IgD-negative memory B cell (primary cell): ENCODE data around the gene HSF5. TPM values are rescaled to one million over a fixed set of nuclear protein-coding genes. Genes with fewer than 3 reads are reported as not detected.
"Not testable (repeated sequence)": the region's sequence is repeated elsewhere in the genome, so short reads cannot be mapped to it uniquely, and the experiment has no call there.

Experiments used
- H3K27ac Mint-ChIP-seq, 3 donors: one replicate each; pipeline ENCODE4 v1.8.0; 2020 to 2022; ENCODE audit warnings: mild to moderate bottlenecking in 3 of 3, mixed read lengths in 3 of 3, moderate library complexity in 1 of 3
- H3K27me3 Mint-ChIP-seq: one replicate; pipeline ENCODE4 v1.8.0; 2021; ENCODE audit warnings: mixed read lengths
- H3K36me3 Mint-ChIP-seq: one replicate; pipeline ENCODE4 v1.8.0; 2020; ENCODE audit warnings: mild to moderate bottlenecking, mixed read lengths
- H3K4me1 Mint-ChIP-seq, 3 donors: one replicate each; pipeline ENCODE4 v1.8.0; 2020 to 2022; ENCODE audit warnings: mixed read lengths in 3 of 3, mild to moderate bottlenecking in 1 of 3
- H3K4me3 Mint-ChIP-seq, 4 donors: one replicate each; pipeline ENCODE4 v1.8.0; 2020 to 2022; ENCODE audit warnings: mild to moderate bottlenecking in 4 of 4, mixed read lengths in 4 of 4, moderate library complexity in 3 of 4
- H3K9me3 Mint-ChIP-seq, 3 donors: one replicate each; pipeline ENCODE4 v1.8.0; 2020 to 2021; ENCODE audit warnings: mixed read lengths in 3 of 3, mild to moderate bottlenecking in 1 of 3
- polyA plus RNA-seq: library from polyadenylated mRNA; unstranded; fragments of 300-500 nt; fragmentation: Illumina TruSeq; gene quantifications from one replicate; pipeline ENCODE4 v1.2.3, GENCODE V29; 2021

HSF5 gene
- polyA plus RNA-seq, 1 donor from 2014 or later: 1.6 TPM

- Mint-ChIP-seq H3K36me3 (peaks cover 21% of the 10 kb centered on the region), H3K27me3 (no peaks in the 10 kb centered on the region), H3K9me3 (no peaks in the 10 kb centered on the region), H3K27ac (peak overlapping the region; percentile 40 to 88 (median 71)), H3K4me3 (no peak overlapping the region), H3K4me1 (peaks cover 17 to 38% (median 24%) of the 10 kb centered on the region in 3 donors)
Measured at GRCh38 chr17:58508341-58509067, 20.3 kb upstream of the HSF5 start.

GRCh38 chr17:58507123-58507634 lies 19.0 kb upstream of the HSF5 start:
- Mint-ChIP-seq H3K4me1 (peaks cover 17 to 30% (median 18%) of the 10 kb centered on the region in 3 donors), H3K9me3 (no peaks in the 10 kb centered on the region), H3K27me3 (no peaks in the 10 kb centered on the region), H3K36me3 (peaks cover 26% of the 10 kb centered on the region), H3K4me3 (no peak overlapping the region), H3K27ac (peak overlapping the region in 2 of 3 donors; percentile 23 to 32)

GRCh38 chr17:58506354-58507080 lies 18.3 kb upstream of the HSF5 start:
- Mint-ChIP-seq H3K9me3 (no peaks in the 10 kb centered on the region), H3K4me1 (peaks cover 17 to 28% (median 18%) of the 10 kb centered on the region in 3 donors), H3K36me3 (peaks cover 22% of the 10 kb centered on the region), H3K27ac (peak overlapping the region; percentile 23 to 96 (median 32)), H3K4me3 (no peak overlapping the region), H3K27me3 (no peaks in the 10 kb centered on the region)

GRCh38 chr17:58504826-58505351 lies 16.7 kb upstream of the HSF5 start:
- H3K9me3 Mint-ChIP-seq: no peaks in the 10 kb centered on the region
- peak overlapping the region; percentile 88 to 98 (median 96) for H3K27ac Mint-ChIP-seq
- H3K4me1 Mint-ChIP-seq: peaks cover 17 to 21% (median 17%) of the 10 kb centered on the region in 3 donors
- H3K4me3 Mint-ChIP-seq: peak overlapping the region; percentile 50 to 90 (median 70)
- peaks cover 17% of the 10 kb centered on the region for H3K36me3 Mint-ChIP-seq
- no peaks in the 10 kb centered on the region for H3K27me3 Mint-ChIP-seq

GRCh38 chr17:58503866-58504265 lies 15.7 kb upstream of the HSF5 start:
- Mint-ChIP-seq H3K4me3 (peak overlapping the region in 3 of 4 donors; percentile 14 to 81 (median 42)), H3K4me1 (peaks cover 15 to 17% (median 17%) of the 10 kb centered on the region in 3 donors), H3K36me3 (peaks cover 15% of the 10 kb centered on the region), H3K27me3 (no peaks in the 10 kb centered on the region), H3K9me3 (no peaks in the 10 kb centered on the region), H3K27ac (peak overlapping the region in 2 of 3 donors; percentile 24 to 88)

- H3K4me3 Mint-ChIP-seq, H3K27ac Mint-ChIP-seq, H3K27me3 Mint-ChIP-seq, H3K9me3 Mint-ChIP-seq: not testable (repeated sequence)
- H3K4me1 Mint-ChIP-seq: peaks cover 15 to 21% (median 17%) of the 10 kb centered on the region in 3 donors
- peaks cover 17% of the 10 kb centered on the region for H3K36me3 Mint-ChIP-seq
Measured at GRCh38 chr17:58503134-58503533, 14.9 kb upstream of the HSF5 start.

GRCh38 chr17:58501451-58501850 lies 13.2 kb upstream of the HSF5 start:
- peaks cover 14% of the 10 kb centered on the region for H3K36me3 Mint-ChIP-seq
- no peaks in the 10 kb centered on the region for H3K9me3 Mint-ChIP-seq
- H3K4me3 Mint-ChIP-seq: no peak overlapping the region
- no peaks in the 10 kb centered on the region for H3K27me3 Mint-ChIP-seq
- H3K4me1 Mint-ChIP-seq: peaks cover 17 to 21% (median 18%) of the 10 kb centered on the region in 3 donors
- H3K27ac Mint-ChIP-seq: no peak overlapping the region

GRCh38 chr17:58498177-58498828 lies 10.1 kb upstream of the HSF5 start:
- Mint-ChIP-seq H3K36me3 (peaks cover 11% of the 10 kb centered on the region), H3K4me1 (peaks cover 0 to 10% (median 4%) of the 10 kb centered on the region in 3 donors), H3K27me3 (no peaks in the 10 kb centered on the region), H3K27ac (peak overlapping the region in 1 of 3 donors; percentile 56), H3K4me3 (peak overlapping the region in 1 of 4 donors; percentile 53), H3K9me3 (no peaks in the 10 kb centered on the region)

- Mint-ChIP-seq H3K27me3 (no peaks in the 10 kb centered on the region), H3K9me3 (no peaks in the 10 kb centered on the region), H3K36me3 (peaks cover 10% of the 10 kb centered on the region), H3K4me1 (peaks cover 4 to 7% (median 5%) of the 10 kb centered on the region in 3 donors), H3K4me3 (no peak overlapping the region), H3K27ac (no peak overlapping the region)
Measured at GRCh38 chr17:58493506-58493905, 5.3 kb upstream of the HSF5 start.

GRCh38 chr17:58492238-58493121 lies 4.3 kb upstream of the HSF5 start:
- H3K4me3 Mint-ChIP-seq: no peak overlapping the region
- H3K9me3 Mint-ChIP-seq: no peaks in the 10 kb centered on the region
- H3K4me1 Mint-ChIP-seq: peaks cover 3 to 8% (median 6%) of the 10 kb centered on the region in 3 donors
- peaks cover 10% of the 10 kb centered on the region for H3K36me3 Mint-ChIP-seq
- no peaks in the 10 kb centered on the region for H3K27me3 Mint-ChIP-seq
- peak overlapping the region in 1 of 3 donors; percentile 3 for H3K27ac Mint-ChIP-seq

- no peak overlapping the region for H3K4me3 Mint-ChIP-seq
- H3K27me3 Mint-ChIP-seq: no peaks in the 10 kb centered on the region
- no peaks in the 10 kb centered on the region for H3K9me3 Mint-ChIP-seq
- H3K4me1 Mint-ChIP-seq: peaks cover 2 to 7% (median 6%) of the 10 kb centered on the region in 3 donors
- H3K27ac Mint-ChIP-seq: no peak overlapping the region
- peaks cover 10% of the 10 kb centered on the region for H3K36me3 Mint-ChIP-seq
Measured at GRCh38 chr17:58491510-58492045, 3.4 kb upstream of the HSF5 start.

- H3K9me3 Mint-ChIP-seq: no peaks in the 10 kb centered on the region
- peaks cover 4% of the 10 kb centered on the region for H3K36me3 Mint-ChIP-seq
- H3K4me1 Mint-ChIP-seq: peaks cover 9 to 15% (median 10%) of the 10 kb centered on the region in 3 donors
- peak overlapping the region; percentile 31 to 83 (median 77) for H3K27ac Mint-ChIP-seq
- no peaks in the 10 kb centered on the region for H3K27me3 Mint-ChIP-seq
- H3K4me3 Mint-ChIP-seq: peak overlapping the region; percentile 61 to 81 (median 76)
Measured at GRCh38 chr17:58488428-58488890, 251 bp upstream of the HSF5 start.

- H3K27ac Mint-ChIP-seq: no peak overlapping the region
- peaks cover 4% of the 10 kb centered on the region for H3K36me3 Mint-ChIP-seq
- H3K9me3 Mint-ChIP-seq: no peaks in the 10 kb centered on the region
Measured at GRCh38 chr17:58484600-58484999, 3.6 kb downstream of the HSF5 start.

More at GRCh38 chr17:58484600-58484999, 3.6 kb downstream of the HSF5 start:
- Mint-ChIP-seq H3K4me3 (no peak overlapping the region), H3K4me1 (peaks cover 10 to 15% (median 10%) of the 10 kb centered on the region in 3 donors), H3K27me3 (no peaks in the 10 kb centered on the region)
